ENCODE data around the gene TMA7.
A peak's percentile ranks its signal among the peaks of the same experiment; 100 is the strongest.
"Not testable (repeated sequence)": the region's sequence is repeated elsewhere in the genome, so short reads cannot be mapped to it uniquely, and the experiment has no call there.

Gene TMA7

DNA sequence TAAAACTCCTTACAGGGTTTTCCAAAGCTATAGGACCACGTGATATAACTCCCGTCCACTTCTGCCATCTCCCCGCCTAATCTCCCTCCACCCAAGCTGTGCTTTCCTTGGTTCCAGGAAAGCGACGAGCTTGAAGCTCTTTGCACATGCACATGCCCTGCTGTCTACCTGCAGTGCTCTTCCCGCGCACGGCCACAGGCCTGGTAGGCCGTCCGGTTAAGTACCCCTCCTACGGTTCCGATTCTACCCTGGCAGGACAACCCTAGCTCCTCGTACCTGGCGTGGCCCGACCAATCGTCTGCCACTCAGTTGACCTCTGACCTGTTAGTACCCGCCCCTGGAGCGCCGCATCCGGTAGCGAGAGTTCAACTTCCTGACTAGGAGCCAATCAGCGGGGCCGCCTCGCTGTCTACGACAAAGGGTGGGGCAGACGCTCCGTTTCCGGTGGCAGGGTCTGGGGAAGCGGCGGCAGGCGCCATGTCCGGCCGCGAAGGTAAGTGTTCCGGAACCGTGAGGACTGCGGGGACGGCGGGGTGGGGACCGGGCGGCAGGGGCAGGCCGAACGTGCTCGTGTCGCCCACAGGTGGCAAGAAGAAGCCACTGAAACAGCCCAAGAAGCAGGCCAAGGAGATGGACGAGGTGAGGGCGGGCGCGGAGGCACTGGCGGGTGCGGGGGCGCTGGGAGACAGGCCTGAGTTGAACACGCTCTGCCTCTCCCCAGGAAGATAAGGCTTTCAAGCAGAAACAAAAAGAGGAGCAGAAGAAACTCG, at the start of gene TMA7, which contains the start of gene CCDC51:
Gene TMA7 (plus strand): TSS at position 438 of the 770 bp plus-strand sequence. CDS start 40 bp downstream, at position 478.
Gene CCDC51 (minus strand): TSS at position 300 of the 770 bp plus-strand sequence. CDS start 4,991 bp downstream, outside the sequence.
- DNase-seq = peak; percentile 97

DNA sequence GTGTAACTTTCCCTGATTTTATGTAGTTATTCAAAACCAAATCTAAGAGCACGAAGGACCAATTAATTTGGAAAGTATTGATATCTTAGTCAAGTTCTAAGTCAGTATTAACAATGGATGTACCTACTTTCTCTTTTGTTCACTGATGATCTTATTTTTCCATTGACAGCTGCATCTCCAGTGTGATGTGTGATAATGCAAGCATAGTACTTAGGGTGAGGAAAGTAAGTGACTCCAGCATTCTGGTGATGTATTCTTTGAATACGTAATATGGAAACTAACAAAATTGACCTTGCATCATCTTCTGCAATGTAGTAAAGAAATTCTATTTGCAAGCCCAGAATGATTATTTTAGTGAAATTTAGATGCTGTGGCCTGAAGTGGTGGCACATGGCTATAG, 45.7 kb upstream of the TMA7 start:
- peak; percentile 22 for DNase-seq

DNA sequence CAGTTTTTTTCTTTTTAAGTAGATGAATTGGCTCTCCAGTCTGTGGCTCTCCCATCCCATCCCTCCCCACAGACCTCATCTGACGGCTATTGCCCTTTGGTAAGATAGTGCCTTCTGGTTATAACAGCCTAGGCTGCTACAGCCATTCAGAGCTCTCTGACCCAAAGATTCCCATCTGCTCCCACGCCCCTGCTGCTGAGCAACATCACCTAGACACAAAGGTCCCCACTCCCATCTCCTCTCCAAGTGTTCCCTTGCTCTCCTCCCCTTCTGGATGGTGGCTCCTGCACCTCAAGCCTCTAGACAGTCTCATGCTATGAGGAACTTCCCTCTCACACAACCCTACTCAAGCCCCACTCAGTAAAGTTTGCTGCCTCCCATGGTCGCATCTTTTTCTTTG, 44.3 kb upstream of the TMA7 start:
- DNase-seq = no peak

DNA sequence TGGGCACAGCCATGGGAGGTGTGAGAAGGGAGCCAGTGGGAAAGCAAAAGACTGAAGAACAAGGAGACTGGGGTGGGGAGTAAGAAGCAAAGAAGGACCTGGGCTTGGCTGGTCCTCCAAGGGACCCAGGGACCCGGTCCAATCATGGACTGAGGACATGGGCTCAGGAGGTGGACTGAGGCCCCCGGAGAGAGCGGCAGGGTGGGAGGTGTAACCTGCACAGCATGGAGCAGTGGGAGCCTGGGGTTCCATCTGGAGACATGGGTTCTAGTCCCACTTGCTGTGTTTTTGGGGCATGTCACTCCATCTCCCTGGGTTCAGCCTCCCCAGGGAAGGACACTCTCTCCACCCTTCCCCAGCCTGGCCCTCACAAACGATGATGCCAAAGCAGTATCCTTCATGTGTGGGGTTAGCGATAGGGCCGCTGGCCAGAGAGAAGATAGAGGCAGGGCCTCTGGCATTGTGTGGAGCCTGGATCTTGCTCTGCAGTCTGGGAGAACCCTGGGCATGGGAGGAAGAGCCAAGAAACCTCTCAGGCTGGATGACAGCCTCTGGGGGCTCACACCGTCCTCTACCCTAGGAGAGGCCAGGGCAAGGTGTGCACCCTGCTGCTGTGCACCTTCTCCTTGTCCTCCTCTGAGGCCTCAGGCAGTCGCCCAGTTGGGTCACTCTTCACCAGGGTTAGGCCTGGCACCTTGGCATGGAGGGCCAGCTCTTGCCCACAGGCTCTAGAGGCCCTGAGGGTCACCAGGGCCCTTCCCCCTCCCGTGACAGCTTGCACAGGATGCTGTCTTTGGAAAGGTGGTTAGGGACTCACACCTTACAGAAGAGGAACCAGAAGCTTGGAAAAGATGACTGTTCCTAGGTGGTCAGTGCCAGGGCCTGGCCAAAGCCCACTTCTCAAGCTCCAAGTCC, 42.0 kb upstream of the TMA7 start:
- DNase-seq = no peak

DNA sequence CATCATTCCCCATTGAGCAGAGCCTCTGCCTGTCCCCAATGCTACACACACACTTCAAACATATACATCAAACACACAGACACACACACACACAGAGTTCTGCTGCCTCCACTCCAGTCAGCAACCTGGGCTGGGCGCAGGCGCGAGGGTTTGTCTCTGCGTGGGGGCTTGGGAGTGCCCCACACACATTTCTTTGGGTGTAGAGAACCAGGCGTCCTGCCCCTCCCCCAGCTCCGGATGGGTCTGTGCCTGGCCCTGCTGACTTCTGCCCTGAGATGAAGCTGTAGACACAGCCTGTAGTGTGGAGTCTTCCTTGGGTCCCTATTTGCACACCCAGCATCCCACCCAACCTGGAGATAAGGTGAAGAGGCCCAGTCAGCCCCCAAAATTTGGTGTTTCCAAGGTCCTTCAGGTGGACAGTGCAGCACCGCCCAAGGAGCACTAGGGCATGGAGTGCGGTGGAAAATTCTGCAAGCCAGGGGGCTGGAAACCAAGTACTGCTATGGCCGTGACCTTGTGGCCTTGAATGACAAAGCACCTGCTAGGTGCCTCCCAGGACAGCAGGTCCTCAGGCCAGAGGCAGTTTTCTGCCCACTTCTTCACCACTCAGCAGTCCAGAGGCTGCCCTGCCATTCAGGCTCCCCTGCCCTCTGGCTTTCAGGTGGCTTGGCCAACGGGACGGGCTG, 41.2 kb upstream of the TMA7 start:
- no peak for DNase-seq

DNA sequence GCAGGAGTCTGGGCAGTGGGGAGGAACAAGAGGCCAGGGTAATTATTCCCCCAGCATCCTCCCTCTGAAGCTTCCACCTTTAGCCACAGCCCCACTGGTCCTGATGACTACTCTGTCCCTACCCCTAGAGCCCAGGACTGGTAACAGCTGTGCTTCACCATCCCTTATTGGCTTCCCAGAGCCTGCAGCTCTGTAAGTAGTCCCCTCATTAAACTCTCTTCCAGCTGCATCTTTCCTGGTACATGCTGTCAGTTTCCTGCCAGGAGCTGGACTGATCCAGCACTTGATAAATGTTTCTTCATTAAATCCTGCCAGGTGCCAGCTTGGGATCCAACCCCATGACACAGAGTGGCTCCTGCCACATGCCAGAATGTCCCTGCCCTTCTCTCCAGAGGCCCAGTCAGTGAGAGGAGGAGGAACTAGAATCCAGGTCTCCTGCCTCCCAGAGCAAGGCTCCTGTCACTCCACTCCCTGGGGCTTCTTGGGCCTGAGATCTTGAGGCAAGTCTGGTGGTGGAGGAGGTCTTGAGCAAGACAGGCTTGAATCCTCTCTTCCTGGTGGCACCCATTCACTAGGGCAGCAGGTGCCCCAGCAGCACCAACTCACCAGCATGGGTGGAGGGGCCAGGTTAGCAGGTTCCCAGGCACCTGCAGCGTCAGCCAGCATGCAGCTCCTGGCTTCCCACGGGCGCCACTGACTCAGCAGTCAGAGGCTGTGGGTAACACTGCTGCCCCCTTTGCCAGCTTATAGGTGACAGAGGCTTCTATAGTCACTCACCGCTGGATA, 40.5 kb upstream of the TMA7 start:
- DNase-seq = no peak

DNA sequence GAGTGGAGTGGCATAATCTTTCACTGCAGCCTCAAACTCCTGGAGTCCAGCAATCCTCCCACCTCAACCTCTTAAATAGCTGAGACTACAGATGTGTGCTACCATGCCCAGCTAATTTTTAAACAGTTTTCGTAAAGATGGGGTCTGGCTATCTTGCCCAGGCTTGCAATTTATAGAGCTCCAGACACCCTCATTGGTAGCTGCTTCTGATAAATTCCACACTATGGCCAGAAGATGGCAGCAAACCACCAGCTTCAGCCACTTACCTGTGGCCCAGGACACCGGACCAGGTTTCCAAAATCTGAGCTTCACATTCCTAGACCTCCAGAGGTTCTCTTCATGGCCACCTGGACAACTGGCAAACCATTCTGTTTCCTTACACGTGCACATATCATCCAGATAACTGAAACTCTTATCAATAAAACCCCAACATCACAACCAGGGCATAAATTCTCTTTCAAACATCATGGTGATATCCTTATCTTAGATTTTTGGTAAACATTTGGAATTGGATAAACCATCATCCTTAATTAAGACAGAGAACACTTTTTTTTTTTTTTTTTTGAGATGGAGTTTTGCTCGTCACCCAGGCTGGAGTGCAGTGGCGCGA, 39.1 kb upstream of the TMA7 start:
- DNase-seq = peak; percentile 71

DNA sequence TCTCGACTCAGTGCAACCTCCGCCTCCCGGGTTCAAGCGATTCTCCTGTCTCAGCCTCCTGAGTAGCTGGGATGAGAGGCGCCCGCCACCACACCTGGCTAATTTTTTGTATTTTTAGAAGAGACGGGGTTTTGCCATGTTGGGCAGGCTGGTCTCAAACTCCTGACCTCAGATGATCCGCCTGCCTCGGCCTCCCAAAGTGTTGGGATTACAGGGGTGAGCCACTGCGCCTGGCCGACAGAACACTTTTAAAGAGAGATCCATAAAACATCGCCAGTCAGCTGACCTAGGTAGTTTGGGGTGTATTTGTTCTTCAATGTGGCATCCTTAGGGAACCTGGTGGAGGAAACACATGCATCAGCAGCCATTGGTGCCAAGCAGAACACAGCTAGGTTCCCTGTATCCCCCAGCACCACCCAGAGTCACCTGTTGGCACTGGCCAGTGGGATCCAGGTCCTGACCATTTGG, 38.6 kb upstream of the TMA7 start:
- DNase-seq = not testable (repeated sequence)

DNA sequence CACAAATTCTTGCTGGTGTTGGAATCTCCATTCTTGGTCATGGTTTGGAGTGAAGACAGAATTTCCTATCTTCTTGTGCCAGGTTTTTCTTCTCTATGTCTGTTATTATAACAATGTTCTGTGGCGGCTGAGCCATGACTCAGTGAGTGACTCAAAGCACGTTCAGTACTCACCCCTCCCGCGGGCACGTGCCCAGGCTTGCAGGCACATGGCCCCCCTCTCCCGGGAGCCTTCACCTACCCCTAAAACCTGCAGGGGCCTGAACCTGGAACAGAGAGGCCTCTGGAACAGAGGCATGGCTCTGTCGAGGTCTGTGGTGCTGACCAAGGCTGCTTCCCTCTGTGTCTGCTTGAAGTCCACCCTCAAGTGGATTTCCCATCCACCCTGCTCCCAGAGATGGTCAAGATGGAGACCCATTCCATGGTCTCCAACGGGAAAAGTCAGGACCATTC, 37.8 kb upstream of the TMA7 start:
- DNase-seq = no peak

DNA sequence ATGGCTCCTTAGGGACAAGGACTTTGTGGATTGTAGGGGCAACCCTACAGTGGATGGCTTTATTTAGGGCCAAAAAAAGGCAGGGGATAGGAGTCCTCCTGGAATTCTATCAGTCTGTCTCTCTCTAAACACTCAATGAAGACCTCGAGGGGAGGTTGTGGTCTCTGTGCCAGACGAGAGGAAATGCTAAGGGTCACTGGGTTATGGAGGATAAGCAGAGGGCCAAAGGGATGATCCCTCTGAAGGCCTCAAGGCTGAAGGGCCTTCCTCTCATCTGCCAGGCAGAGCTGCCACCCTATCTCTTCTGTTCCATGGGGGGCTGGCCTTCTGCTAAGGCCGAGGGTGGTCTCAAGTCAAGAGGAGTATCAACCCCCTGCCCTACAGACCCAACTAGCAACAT, 37.1 kb upstream of the TMA7 start:
- no peak for DNase-seq

DNA sequence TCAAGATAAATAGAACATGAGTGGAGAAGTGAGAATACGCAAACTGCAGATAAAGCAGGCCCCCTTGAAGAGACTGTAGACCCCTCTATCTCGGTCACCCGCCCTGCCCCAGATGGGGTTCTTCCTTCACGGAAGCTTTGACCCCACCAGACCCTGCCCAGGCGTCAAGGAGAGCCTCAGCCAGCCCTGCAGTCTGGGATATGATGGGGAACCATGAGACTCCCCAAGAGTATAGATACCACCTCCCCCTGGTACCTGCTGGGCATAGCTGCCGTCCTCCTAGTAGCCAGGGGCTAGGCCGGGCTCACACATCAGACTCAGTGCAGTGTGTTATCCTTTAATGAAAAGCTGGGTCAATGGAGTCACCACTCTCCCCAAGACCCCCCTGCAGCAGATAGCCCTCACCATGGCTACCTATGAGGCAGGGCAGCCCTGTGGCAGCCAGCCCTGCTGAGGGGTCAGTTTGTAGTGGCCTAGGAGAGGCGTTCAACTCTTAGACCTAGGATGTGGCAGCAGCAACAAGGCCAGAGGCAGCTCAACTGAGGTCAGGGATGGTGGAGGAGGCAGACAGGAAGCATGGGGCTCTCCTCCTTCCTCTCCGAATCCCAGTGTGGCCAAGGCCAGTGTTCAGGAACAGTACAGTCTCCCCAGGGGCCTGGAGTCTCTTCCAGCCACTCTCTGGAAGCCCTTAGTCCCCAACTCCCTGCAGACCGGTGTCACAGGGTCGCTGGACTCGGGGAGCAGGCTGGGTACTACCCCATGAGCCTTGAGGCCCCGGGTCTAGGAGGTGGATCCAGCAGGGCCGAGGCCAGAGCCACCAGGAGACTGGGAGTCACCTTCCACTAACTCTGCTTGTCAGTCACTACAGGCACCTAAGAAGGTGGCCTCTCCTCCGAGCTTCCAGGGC, 36.3 kb upstream of the TMA7 start:
- DNase-seq = no peak

DNA sequence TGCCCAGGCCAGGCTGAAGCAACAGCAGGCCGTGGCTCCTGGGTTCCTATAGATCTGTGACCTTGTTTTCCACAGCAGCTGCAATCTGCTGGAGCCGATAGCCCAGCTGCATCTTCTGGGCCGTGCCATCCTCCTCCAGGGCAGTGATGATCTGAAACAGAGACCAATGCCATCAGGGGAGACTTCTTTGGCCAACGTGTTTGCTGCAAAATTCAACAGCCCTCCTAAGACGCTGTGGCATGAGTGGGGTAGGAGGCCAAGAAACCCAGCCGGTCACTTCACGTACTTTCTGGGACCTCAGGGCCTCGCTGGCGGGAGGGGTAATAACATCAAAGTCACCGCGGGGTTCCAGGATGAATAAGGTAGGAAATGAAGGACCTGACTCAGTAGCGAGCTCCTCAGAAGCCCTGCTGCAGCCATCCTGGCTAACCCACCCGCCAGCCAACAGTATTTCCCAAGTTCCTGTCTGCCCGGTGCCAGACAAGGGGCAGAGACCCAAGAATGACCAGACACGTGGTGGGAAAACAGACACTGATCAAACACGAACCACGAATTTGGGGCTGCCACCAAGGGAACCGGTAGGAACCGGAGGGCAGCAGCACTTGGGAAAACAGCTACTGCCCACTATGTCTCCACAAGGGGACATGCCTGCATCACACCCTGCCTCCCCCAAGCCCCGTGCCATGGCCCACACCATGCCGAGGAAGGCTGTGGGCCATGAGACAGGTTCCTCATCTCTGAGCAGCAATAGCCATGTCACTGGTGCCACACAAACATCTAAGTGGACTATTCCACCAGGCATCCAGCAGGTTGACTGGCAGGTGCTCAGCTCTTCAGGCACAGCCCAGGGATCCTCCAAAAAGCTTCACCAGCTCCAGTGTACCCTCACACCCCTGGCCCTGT, 35.4 kb upstream of the TMA7 start:
- DNase-seq = no peak

DNA sequence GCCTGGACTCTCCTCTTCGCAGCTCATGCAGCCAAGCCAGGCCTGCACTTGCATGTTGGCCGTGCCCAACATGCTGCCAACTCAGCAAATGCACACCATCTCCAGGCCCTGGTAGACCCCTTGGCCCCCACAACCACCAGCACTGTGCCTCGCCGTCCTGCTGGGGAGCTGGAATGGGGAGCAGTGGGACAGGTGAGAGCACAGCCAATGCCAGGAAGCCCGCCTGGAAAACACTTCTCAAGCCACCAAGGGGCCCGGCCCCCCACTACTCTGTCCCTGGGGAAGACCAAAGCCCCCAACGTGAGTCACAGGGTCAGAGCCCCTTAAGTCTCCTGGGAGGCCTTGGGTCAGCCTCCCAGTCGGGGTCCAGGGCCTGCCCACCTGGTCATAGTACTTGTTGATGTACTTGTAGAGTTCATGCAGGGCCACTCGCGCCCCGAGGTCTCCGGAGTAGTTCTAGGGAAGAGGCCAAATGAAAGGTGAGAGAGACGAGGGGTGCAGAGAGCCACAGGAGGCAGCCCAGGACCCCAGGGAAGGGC, 34.6 kb upstream of the TMA7 start:
- no peak for DNase-seq

DNA sequence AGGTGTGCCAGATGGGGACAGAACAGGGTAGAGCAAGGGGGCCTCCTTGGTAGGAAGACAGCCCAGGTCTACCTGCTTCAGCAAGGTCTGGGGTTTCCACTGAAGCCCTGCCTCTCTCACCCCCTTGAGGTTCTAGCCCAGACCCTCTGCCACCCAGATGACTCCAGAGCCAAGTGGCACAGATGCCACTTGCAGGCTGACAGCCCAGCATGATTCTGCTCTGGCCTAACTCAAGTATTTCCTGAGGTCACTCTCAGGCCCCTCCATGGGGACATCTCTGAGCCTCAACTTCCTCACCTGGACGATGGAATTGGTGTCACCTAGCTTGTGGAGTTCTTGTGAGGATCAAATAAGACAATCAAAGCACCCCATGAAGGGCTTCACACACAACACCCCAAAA, 34.1 kb upstream of the TMA7 start:
- DNase-seq = no peak

DNA sequence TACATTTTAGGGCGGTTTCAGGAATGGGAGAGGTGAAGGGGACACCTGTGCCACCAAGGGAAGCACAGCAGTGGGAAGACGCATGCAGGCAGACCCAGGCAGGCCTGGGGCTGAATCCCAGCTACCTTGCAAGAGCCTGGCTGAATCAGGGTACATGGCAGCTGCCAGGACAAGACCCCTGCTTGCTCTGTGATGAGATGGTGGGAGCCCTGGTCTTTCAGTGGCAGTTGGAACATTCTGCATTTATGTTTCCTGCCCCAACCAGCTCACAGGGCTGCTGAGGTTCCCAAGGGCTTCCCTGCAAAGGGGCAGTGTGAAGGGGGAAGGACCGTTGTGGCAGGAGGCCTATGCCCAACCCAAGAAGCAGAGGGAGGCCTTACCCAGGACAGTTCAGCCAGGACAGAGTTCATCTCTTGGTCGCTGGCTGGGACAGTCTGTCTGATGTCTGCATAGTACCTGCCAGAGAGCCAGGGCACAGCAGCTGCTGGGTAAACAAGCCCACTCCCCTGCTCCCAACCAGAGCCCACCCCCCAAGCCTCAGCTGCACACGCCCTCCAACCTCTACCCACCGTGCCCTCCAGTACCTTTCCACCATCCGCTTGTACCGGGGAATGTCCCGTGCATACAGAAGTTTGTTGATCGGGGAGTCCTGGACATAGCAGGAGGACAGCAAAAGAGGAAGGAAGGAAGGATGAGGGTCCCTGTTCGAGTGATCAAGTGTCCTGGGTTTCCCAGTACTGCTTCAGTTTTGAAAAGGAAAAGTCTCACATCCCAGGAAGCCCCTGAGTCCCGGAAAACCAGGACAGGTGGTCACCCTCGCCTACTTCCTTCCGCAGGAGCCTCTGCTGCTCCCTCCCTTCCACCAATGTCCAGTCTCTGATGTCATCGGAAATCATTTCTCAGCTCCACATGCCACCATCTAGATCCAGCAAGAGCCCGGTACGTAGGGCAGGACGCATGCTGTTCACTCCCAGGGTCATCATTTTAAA, 33.3 kb upstream of the TMA7 start:
- DNase-seq = no peak

DNA sequence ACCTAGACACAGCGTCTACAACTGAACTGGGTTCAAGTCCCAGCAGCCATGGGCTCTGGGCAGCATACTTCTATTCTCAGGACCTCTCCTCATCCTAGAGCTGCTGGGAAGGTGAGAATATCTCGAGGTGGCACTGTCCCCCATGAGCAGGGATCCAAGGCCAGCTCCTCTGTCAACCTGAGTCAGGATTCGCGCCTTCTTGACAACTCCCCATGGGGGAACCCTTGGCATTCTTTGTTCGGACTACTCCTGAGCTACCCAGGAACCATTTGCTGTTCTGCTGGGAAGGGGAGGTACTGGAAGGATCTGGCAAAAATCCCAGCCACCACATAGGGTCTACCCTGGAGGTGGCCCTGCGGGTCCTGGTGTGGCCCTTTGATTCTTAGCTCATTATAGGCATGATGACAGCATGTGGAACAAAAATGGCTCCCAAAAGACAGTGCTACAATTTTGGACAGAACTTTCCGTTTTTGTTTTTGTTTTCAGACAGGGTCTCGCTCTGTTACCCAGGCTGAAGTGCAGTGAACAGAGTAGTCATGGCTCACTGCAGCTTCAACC, 32.4 kb upstream of the TMA7 start:
- DNase-seq = no peak

DNA sequence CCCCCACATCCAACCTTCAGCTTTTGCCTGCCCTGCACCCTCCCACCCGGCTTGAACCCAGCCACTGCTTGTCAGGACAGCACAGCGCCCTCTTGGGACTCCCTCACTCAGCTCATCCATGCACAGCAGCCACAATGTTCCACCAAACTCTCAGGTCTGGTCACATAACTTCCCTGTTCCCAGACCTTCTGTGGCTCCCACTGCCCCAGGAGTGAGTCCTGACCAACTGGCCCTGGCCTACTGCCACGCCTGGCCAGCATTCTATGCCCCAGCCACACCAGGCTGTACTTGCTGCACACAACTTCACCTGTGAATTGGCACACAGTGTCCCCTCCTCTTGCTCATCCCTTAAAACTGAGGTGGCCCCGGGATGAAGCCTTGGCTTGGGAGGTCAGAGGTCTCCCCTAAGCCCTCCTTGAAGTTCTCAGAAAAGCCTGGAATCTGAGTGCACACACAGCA, 31.2 kb upstream of the TMA7 start:
- DNase-seq = no peak

All from suppressor macrophage treated with lipopolysaccharide for 4 hours (primary cell).